HEK293 (cell line): Measurements from ENCODE around the gene ANKRD11.
"Not testable (repeated sequence)": the region's sequence is repeated elsewhere in the genome, so short reads cannot be mapped to it uniquely, and the experiment has no call there.

Source experiments
- CTCF ChIA-PET: fragments of 350-600 bp; formaldehyde crosslinking; extraction: SDS; loops from one replicate; lab custom pipeline; 2021; ENCODE audit warnings: antibody characterized with exemption; lab: Yijun Ruan, JAX
- POLR2A ChIA-PET: fragments of 300-600 bp; formaldehyde crosslinking; extraction: SDS; loops from one replicate; lab custom pipeline; 2020; ENCODE audit warnings: antibody characterized with exemption, inconsistent platforms; lab: Yijun Ruan, JAX
- H3K27ac ChIP-seq: fragments of 200-500 bp; sonication (Bioruptor generic); 2 replicates; pipeline ENCODE4 v1.5.1; 2014; ENCODE audit warnings: low read depth, low read length, control low read depth, inconsistent platforms; ENCODE audit errors: extremely low read depth
- H3K36me3 ChIP-seq, 2 experiments: fragments of 200-500 bp in 1 of 2; sonication (Bioruptor generic) in 1 of 2; 1 replicate in 1 of 2; 2 replicates in 1 of 2; pipeline ENCODE4 v1.5.1; 2014 to 2017; ENCODE audit warnings: inconsistent platforms in 2 of 2, low read length in 2 of 2; ENCODE audit not compliant: control insufficient read depth in 2 of 2, insufficient read depth in 1 of 2
- H3K4me1 ChIP-seq: fragments of 200-500 bp; sonication (Bioruptor generic); 2 replicates; pipeline ENCODE4 v1.5.1; 2014; ENCODE audit warnings: mild to moderate bottlenecking, low read length, inconsistent platforms; ENCODE audit not compliant: control insufficient read depth, insufficient read depth
- H3K4me3 ChIP-seq: 2 replicates; pipeline ENCODE4 v1.5.1; 2011; ENCODE audit warnings: low read depth, mild to moderate bottlenecking, control low read depth, low read length, moderate library complexity
- H3K9me3 ChIP-seq: fragments of 200-500 bp; sonication (Bioruptor generic); 2 replicates; pipeline ENCODE4 v1.5.1; 2014; ENCODE audit warnings: low read depth, low read length, inconsistent platforms; ENCODE audit not compliant: control insufficient read depth, insufficient read depth
- ELK4 ChIP-seq: IDR thresholded peaks from 2 replicates; pipeline ENCODE4 v1.6.1; 2011; ENCODE audit warnings: mild to moderate bottlenecking, low read depth, low read length, borderline replicate concordance
- GLI2 ChIP-seq: fragments of 450-650 bp; formaldehyde crosslinking; IDR thresholded peaks from 2 replicates; pipeline ENCODE4; 2017; ENCODE audit warnings: missing biosample characterization, missing genetic modification characterization, low read depth, borderline replicate concordance
- GLIS1 ChIP-seq: fragments of 450-650 bp; formaldehyde crosslinking; IDR thresholded peaks from 2 replicates; pipeline ENCODE4 v1.5.1; 2016; ENCODE audit warnings: missing biosample characterization, missing genetic modification characterization
- OSR2 ChIP-seq: fragments of 450-650 bp; formaldehyde crosslinking; IDR thresholded peaks from 2 replicates; pipeline ENCODE4 v1.5.1; 2016; ENCODE audit warnings: missing biosample characterization, missing genetic modification characterization
- PRDM4 ChIP-seq: fragments of 450-650 bp; formaldehyde crosslinking; IDR thresholded peaks from 2 replicates; pipeline ENCODE4 v1.5.1; 2017; ENCODE audit warnings: missing biosample characterization, missing genetic modification characterization
- YY2 ChIP-seq: fragments of 450-650 bp; formaldehyde crosslinking; IDR thresholded peaks from 2 replicates; pipeline ENCODE4 v1.5.1; 2016; ENCODE audit warnings: missing biosample characterization, missing genetic modification characterization
- ZNF10 ChIP-seq: fragments of 450-650 bp; formaldehyde crosslinking; IDR thresholded peaks from 2 replicates; pipeline ENCODE4 v1.5.1; 2017; ENCODE audit warnings: missing biosample characterization, missing genetic modification characterization
- ZNF121 ChIP-seq: fragments of 450-650 bp; formaldehyde crosslinking; IDR thresholded peaks from 2 replicates; pipeline ENCODE4 v1.5.1; 2016; ENCODE audit warnings: missing biosample characterization, missing genetic modification characterization
- ZNF146 ChIP-seq: fragments of 450-650 bp; formaldehyde crosslinking; IDR thresholded peaks from 2 replicates; pipeline ENCODE4 v1.5.1; 2016; ENCODE audit warnings: missing biosample characterization, missing genetic modification characterization
- ZNF341 ChIP-seq: fragments of 450-650 bp; formaldehyde crosslinking; IDR thresholded peaks from 2 replicates; pipeline ENCODE4; 2016; ENCODE audit warnings: low read depth, missing biosample characterization, missing genetic modification characterization
- ZNF521 ChIP-seq: fragments of 450-650 bp; formaldehyde crosslinking; IDR thresholded peaks from 2 replicates; pipeline ENCODE4 v1.5.1; 2017; ENCODE audit warnings: missing biosample characterization, mild to moderate bottlenecking, missing genetic modification characterization
- ZNF544 ChIP-seq: fragments of 450-650 bp; formaldehyde crosslinking; IDR thresholded peaks from 2 replicates; pipeline ENCODE4 v1.5.0; 2017; ENCODE audit warnings: missing biosample characterization, missing genetic modification characterization
- ZNF626 ChIP-seq: fragments of 450-650 bp; sonication (Bioruptor Pico); formaldehyde crosslinking; IDR thresholded peaks from 2 replicates; pipeline ENCODE4 v1.5.1; 2018; ENCODE audit warnings: missing biosample characterization, missing genetic modification characterization, inconsistent platforms
- ZNF677 ChIP-seq: fragments of 450-650 bp; IDR thresholded peaks from 2 replicates; pipeline ENCODE4 v1.5.0; 2018; ENCODE audit warnings: missing biosample characterization, mild to moderate bottlenecking, missing genetic modification characterization, moderate library complexity
- ZNF792 ChIP-seq: fragments of 450-650 bp; formaldehyde crosslinking; IDR thresholded peaks from 2 replicates; pipeline ENCODE4 v1.5.1; 2016; ENCODE audit warnings: missing biosample characterization, missing genetic modification characterization
- ZSCAN5A ChIP-seq: fragments of 450-650 bp; formaldehyde crosslinking; IDR thresholded peaks from 2 replicates; pipeline ENCODE4 v1.5.1; 2016; ENCODE audit warnings: missing biosample characterization, missing genetic modification characterization

ANKRD11 gene

GRCh38 chr16:89428605-89429004 lies 61.8 kb downstream of the ANKRD11 start:
- CTCF ChIA-PET: interaction anchor here (1.2 kb wide), 1 partner anchor 18 kb away, joined by 3 read pairs; no protein-coding TSS in a partner anchor
- peak; percentile 94 for TF ChIP-seq ZNF121 (tag by site-specific recombination)
- POLR2A ChIA-PET, H3K4me3 ChIP-seq, H3K9me3 ChIP-seq, H3K27ac ChIP-seq, H3K36me3 ChIP-seq, H3K4me1 ChIP-seq: not testable (repeated sequence)

- Histone ChIP-seq H3K4me1 (peaks cover 3% of the 10 kb centered on the region; the same call in 1 of the 2 replicates), H3K27ac (no peak overlapping the region)
- POLR2A ChIA-PET: interaction anchor here (0.6 kb wide), 1 partner anchor 78 kb away, joined by 3 read pairs; no protein-coding TSS in a partner anchor
These were observed 63.4 kb downstream of the ANKRD11 start for GRCh38 chr16:89426736-89427530.

GRCh38 chr16:89425523-89425922 lies 64.8 kb downstream of the ANKRD11 start:
- Histone ChIP-seq H3K27ac (no peak overlapping the region), H3K36me3 (peaks cover 0 to 7% of the 10 kb centered on the region in 2 experiments; a peak in 1 of 3 replicates), H3K9me3 (no peaks in the 10 kb centered on the region), H3K4me3 (no peak overlapping the region), H3K4me1 (peaks cover 3% of the 10 kb centered on the region; the same call in 1 of the 2 replicates)
- ChIA-PET POLR2A (no interaction called here), CTCF (interaction anchor here (0.5 kb wide), 1 partner anchor 9 kb away, joined by 4 read pairs; no protein-coding TSS in a partner anchor)
- TF ChIP-seq ZNF10 (tag by site-specific recombination) (no peak), ZSCAN5A (tag by site-specific recombination) (no peak), ZNF626 (tag by site-specific recombination) (no peak), ZNF146 (no peak), ZNF544 (no peak), YY2 (tag by site-specific recombination) (no peak), ZNF521 (no peak), PRDM4 (tag by site-specific recombination) (no peak)

More at GRCh38 chr16:89426736-89427530, 63.4 kb downstream of the ANKRD11 start:
- Histone ChIP-seq H3K4me3 (no peak overlapping the region), H3K9me3 (no peaks in the 10 kb centered on the region), H3K36me3 (peaks cover 0 to 7% of the 10 kb centered on the region in 2 experiments; a peak in 1 of 3 replicates)
- TF ChIP-seq ZNF792: no peak
- TF ChIP-seq GLIS1 (tag by site-specific recombination): peak; percentile 24; the same call in 1 of the 2 replicates
- no peak for TF ChIP-seq GLI2
- no peak for TF ChIP-seq ZNF677 (tag by site-specific recombination)
- no peak for TF ChIP-seq ELK4
- no peak for TF ChIP-seq ZNF341 (tag by site-specific recombination)
- no peak for TF ChIP-seq OSR2 (tag by site-specific recombination)
- CTCF ChIA-PET: no interaction called here
